OCI-LY3 (cell line): ENCODE data around the gene FLCN.

ENCODE experiments used
- CTCF ChIP-seq: fragments of 200-600, 300-600 bp; sonication (generic); IDR thresholded peaks from 2 replicates; pipeline ENCODE4 v1.5.1; 2014; ENCODE audit warnings: antibody characterized with exemption, low read length, low read depth
- EZH2phosphoT487 ChIP-seq: fragments of 200-600 bp; shearing (Covaris generic); IDR thresholded peaks from 2 replicates; pipeline ENCODE4 v1.6.1; 2018; ENCODE audit warnings: antibody characterized with exemption, mixed run types, low read depth

GRCh38 chr17:17246879-17247278 is 9.9 kb upstream of the FLCN start:
- TF ChIP-seq EZH2phosphoT487 (no peak), CTCF (no peak)
